Measurements from ENCODE around the gene ATP5MK. TPM values are rescaled to one million over a fixed set of nuclear protein-coding genes. Genes with fewer than 3 reads are reported as not detected.

The ATP5MK gene
- total RNA-seq, 1 donor, result 145 TPM

GRCh38 chr10:103439776-103440175, 43.5 kb upstream of the ATP5MK start:
- Histone ChIP-seq H3K36me3 (ENCODE audit: insufficient read depth, low read length) (peaks cover 83% of the 10 kb centered on the region), H3K79me2 (ENCODE audit: insufficient read depth, low read length) (no peaks in the 10 kb centered on the region), H3K27me3 (ENCODE audit: insufficient read depth, low read length) (no peaks in the 10 kb centered on the region), H3K4me2 (ENCODE audit: insufficient read depth, low read length) (no peak overlapping the region), H3K9me3 (ENCODE audit: low read depth, low read length) (no peaks in the 10 kb centered on the region), H2AFZ (ENCODE audit: low read length) (no peak overlapping the region), H3K4me1 (ENCODE audit: insufficient read depth, low read length) (peaks cover 14% of the 10 kb centered on the region), H3K27ac (ENCODE audit: low read depth, low read length) (no peak overlapping the region), H4K20me1 (ENCODE audit: insufficient read depth, low read length) (peaks cover 25% of the 10 kb centered on the region), H3K4me3 (ENCODE audit: insufficient read depth, low read length) (no peak overlapping the region)
- DNase-seq (ENCODE audit: insufficient read length, low spot score, missing footprints), result no peak
- TF ChIP-seq, protein P1, sequence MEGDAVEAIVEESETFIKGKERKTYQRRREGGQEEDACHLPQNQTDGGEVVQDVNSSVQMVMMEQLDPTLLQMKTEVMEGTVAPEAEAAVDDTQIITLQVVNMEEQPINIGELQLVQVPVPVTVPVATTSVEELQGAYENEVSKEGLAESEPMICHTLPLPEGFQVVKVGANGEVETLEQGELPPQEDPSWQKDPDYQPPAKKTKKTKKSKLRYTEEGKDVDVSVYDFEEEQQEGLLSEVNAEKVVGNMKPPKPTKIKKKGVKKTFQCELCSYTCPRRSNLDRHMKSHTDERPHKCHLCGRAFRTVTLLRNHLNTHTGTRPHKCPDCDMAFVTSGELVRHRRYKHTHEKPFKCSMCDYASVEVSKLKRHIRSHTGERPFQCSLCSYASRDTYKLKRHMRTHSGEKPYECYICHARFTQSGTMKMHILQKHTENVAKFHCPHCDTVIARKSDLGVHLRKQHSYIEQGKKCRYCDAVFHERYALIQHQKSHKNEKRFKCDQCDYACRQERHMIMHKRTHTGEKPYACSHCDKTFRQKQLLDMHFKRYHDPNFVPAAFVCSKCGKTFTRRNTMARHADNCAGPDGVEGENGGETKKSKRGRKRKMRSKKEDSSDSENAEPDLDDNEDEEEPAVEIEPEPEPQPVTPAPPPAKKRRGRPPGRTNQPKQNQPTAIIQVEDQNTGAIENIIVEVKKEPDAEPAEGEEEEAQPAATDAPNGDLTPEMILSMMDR (IDR thresholded peaks at IDR 0.05; ENCODE audit: extremely low read depth, low read depth, low read length), result no peak

GRCh38 chr10:103433858-103434257, 37.6 kb upstream of the ATP5MK start:
- Histone ChIP-seq H3K27ac (ENCODE audit: low read depth, low read length) (peak overlapping the region; percentile 30), H3K27me3 (ENCODE audit: insufficient read depth, low read length) (no peaks in the 10 kb centered on the region), H4K20me1 (ENCODE audit: insufficient read depth, low read length) (peaks cover 22% of the 10 kb centered on the region), H2AFZ (ENCODE audit: low read length) (no peak overlapping the region), H3K79me2 (ENCODE audit: insufficient read depth, low read length) (no peaks in the 10 kb centered on the region), H3K4me2 (ENCODE audit: insufficient read depth, low read length) (peak overlapping the region; percentile 21), H3K9me3 (ENCODE audit: low read depth, low read length) (no peaks in the 10 kb centered on the region), H3K36me3 (ENCODE audit: insufficient read depth, low read length) (peaks cover 65% of the 10 kb centered on the region), H3K4me3 (ENCODE audit: insufficient read depth, low read length) (no peak overlapping the region), H3K4me1 (ENCODE audit: insufficient read depth, low read length) (peaks cover 17% of the 10 kb centered on the region)
- DNase-seq (ENCODE audit: insufficient read length, low spot score, missing footprints), result peak; percentile 89
- TF ChIP-seq, protein P1 (IDR thresholded peaks at IDR 0.05; ENCODE audit: extremely low read depth, low read depth, low read length), result no peak

DNA sequence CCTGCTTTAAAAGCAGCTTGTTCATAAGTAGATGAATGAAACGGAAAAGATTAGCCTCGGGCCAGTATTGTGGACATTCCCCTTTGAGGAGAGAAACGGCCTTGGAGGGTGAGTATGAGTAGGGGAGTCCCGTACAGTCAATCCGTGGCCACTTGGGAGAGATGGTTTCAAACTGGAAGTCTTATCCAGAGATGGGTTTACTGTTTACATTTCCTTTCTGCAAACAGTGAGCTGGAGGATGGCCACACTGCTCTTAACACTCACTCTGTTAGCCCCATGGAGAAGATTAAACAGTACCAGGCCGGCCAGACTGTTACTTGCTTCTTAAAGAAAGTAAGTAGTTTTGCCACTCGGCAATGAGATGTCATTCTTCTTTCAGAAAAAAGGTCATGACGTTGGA, 35.6 kb upstream of the ATP5MK start:
- DNase-seq (ENCODE audit: insufficient read length, low spot score, missing footprints), result no peak
- H4K20me1 ChIP-seq (ENCODE audit: insufficient read depth, low read length), result peaks cover 22% of the 10 kb centered on the region
- no peak overlapping the region for H3K4me2 ChIP-seq (ENCODE audit: insufficient read depth, low read length)
- no peak overlapping the region for H3K4me3 ChIP-seq (ENCODE audit: insufficient read depth, low read length)
- H3K27me3 ChIP-seq (ENCODE audit: insufficient read depth, low read length), result no peaks in the 10 kb centered on the region
- peak overlapping the region; percentile 21 for H3K27ac ChIP-seq (ENCODE audit: low read depth, low read length)
- peaks cover 17% of the 10 kb centered on the region for H3K4me1 ChIP-seq (ENCODE audit: insufficient read depth, low read length)
- H3K36me3 ChIP-seq (ENCODE audit: insufficient read depth, low read length), result peaks cover 64% of the 10 kb centered on the region
- TF ChIP-seq, protein P1 (IDR thresholded peaks at IDR 0.05; ENCODE audit: extremely low read depth, low read depth, low read length), result no peak
- no peaks in the 10 kb centered on the region for H3K79me2 ChIP-seq (ENCODE audit: insufficient read depth, low read length)
- no peaks in the 10 kb centered on the region for H3K9me3 ChIP-seq (ENCODE audit: low read depth, low read length)
- no peak overlapping the region for H2AFZ ChIP-seq (ENCODE audit: low read length)

GRCh38 chr10:103429647-103430046, 33.4 kb upstream of the ATP5MK start:
- H3K27me3 ChIP-seq (ENCODE audit: insufficient read depth, low read length), result no peaks in the 10 kb centered on the region
- H3K27ac ChIP-seq (ENCODE audit: low read depth, low read length), result no peak overlapping the region
- H3K9me3 ChIP-seq (ENCODE audit: low read depth, low read length), result no peaks in the 10 kb centered on the region
- no peak overlapping the region for H2AFZ ChIP-seq (ENCODE audit: low read length)
- H3K36me3 ChIP-seq (ENCODE audit: insufficient read depth, low read length), result peaks cover 64% of the 10 kb centered on the region
- no peaks in the 10 kb centered on the region for H3K79me2 ChIP-seq (ENCODE audit: insufficient read depth, low read length)
- H4K20me1 ChIP-seq (ENCODE audit: insufficient read depth, low read length), result peaks cover 15% of the 10 kb centered on the region
- H3K4me1 ChIP-seq (ENCODE audit: insufficient read depth, low read length), result peaks cover 17% of the 10 kb centered on the region
- no peak overlapping the region for H3K4me2 ChIP-seq (ENCODE audit: insufficient read depth, low read length)
- no peak overlapping the region for H3K4me3 ChIP-seq (ENCODE audit: insufficient read depth, low read length)
- TF ChIP-seq, protein P1 (IDR thresholded peaks at IDR 0.05; ENCODE audit: extremely low read depth, low read depth, low read length), result no peak
- no peak for DNase-seq (ENCODE audit: insufficient read length, low spot score, missing footprints)

Measured in osteoblast (primary cell).